Stimulated activated effector memory CD8-positive, alpha-beta T cell treated with anti-CD3 and anti-CD28 coated beads, Interleukin-12 subunit alpha, Interleukin-12 subunit beta, amount 100 ng/mL, for 72 hours (primary cell): Measurements from ENCODE around the gene ZNF692.
A peak's percentile ranks its signal among the peaks of the same experiment; 100 is the strongest.
"Not testable (repeated sequence)": the region's sequence is repeated elsewhere in the genome, so short reads cannot be mapped to it uniquely, and the experiment has no call there.

ENCODE experiments used
- ATAC-seq: fragments of 150-1000 bp; cut with Tn5 transposase; 2 replicates; pipeline ENCODE4 v1.10.0; 2021
- DNase-seq, 2 donors: peaks; one replicate each; pipeline ENCODE4 v3.0.0; 2021 to 2022; ENCODE audit warnings: low spot score in 2 of 2
- H3K27ac Mint-ChIP-seq: one replicate; pipeline ENCODE4 v1.8.0; 2022; ENCODE audit warnings: mild to moderate bottlenecking, mixed read lengths
- H3K36me3 Mint-ChIP-seq: one replicate; pipeline ENCODE4 v1.8.0; 2022; ENCODE audit warnings: mild to moderate bottlenecking, mixed read lengths
- H3K4me1 Mint-ChIP-seq: one replicate; pipeline ENCODE4 v1.8.0; 2022; ENCODE audit warnings: mixed read lengths
- H3K4me3 Mint-ChIP-seq: one replicate; pipeline ENCODE4 v1.8.0; 2022; ENCODE audit warnings: mild to moderate bottlenecking, mixed read lengths
- H3K9me3 Mint-ChIP-seq: one replicate; pipeline ENCODE4 v1.8.0; 2022; ENCODE audit warnings: mixed read lengths

Gene ZNF692

GRCh38 chr1:248815407-248816034 lies 43.4 kb downstream of the ZNF692 start:
- no peaks in the 10 kb centered on the region for H3K9me3 Mint-ChIP-seq
- H3K36me3 Mint-ChIP-seq: peaks cover 79% of the 10 kb centered on the region
- no peak overlapping the region for H3K27ac Mint-ChIP-seq
- no peak overlapping the region for H3K4me3 Mint-ChIP-seq
- H3K4me1 Mint-ChIP-seq: peaks cover 38% of the 10 kb centered on the region
- DNase-seq: no peak
- ATAC-seq: no peak

- no peak overlapping the region for H3K4me3 Mint-ChIP-seq
- H3K9me3 Mint-ChIP-seq: no peaks in the 10 kb centered on the region
- H3K4me1 Mint-ChIP-seq: peaks cover 39% of the 10 kb centered on the region
- DNase-seq (no peak), ATAC-seq (no peak)
- H3K36me3 Mint-ChIP-seq: peaks cover 75% of the 10 kb centered on the region
- H3K27ac Mint-ChIP-seq: peak overlapping the region; percentile 27
Measured at GRCh38 chr1:248814351-248814750, 44.5 kb downstream of the ZNF692 start.

- peaks cover 70% of the 10 kb centered on the region for H3K36me3 Mint-ChIP-seq
- ATAC-seq (no peak), DNase-seq (no peak)
- H3K4me3 Mint-ChIP-seq: no peak overlapping the region
- H3K4me1 Mint-ChIP-seq: peaks cover 32% of the 10 kb centered on the region
- no peaks in the 10 kb centered on the region for H3K9me3 Mint-ChIP-seq
- peak overlapping the region; percentile 27 for H3K27ac Mint-ChIP-seq
Measured at GRCh38 chr1:248813546-248813945, 45.3 kb downstream of the ZNF692 start.

GRCh38 chr1:248812736-248813425 lies 46.0 kb downstream of the ZNF692 start:
- Mint-ChIP-seq H3K4me3 (no peak overlapping the region), H3K4me1 (peaks cover 25% of the 10 kb centered on the region), H3K9me3 (no peaks in the 10 kb centered on the region), H3K27ac (peak overlapping the region; percentile 50), H3K36me3 (peaks cover 67% of the 10 kb centered on the region)
- ATAC-seq (no peak), DNase-seq (no peak)

GRCh38 chr1:248811514-248812490 lies 47.1 kb downstream of the ZNF692 start:
- Mint-ChIP-seq H3K36me3 (peaks cover 57% of the 10 kb centered on the region), H3K4me3 (no peak overlapping the region), H3K4me1 (peaks cover 16% of the 10 kb centered on the region), H3K9me3 (no peaks in the 10 kb centered on the region), H3K27ac (peak overlapping the region; percentile 50)
- ATAC-seq (peak; percentile 24), DNase-seq (no peak)

GRCh38 chr1:248810727-248811513 lies 48.0 kb downstream of the ZNF692 start:
- H3K9me3 Mint-ChIP-seq: no peaks in the 10 kb centered on the region
- ATAC-seq: no peak
- no peak overlapping the region for H3K4me3 Mint-ChIP-seq
- H3K36me3 Mint-ChIP-seq: peaks cover 49% of the 10 kb centered on the region
- H3K27ac Mint-ChIP-seq: peak overlapping the region; percentile 6
- H3K4me1 Mint-ChIP-seq: peaks cover 16% of the 10 kb centered on the region
- no peak for DNase-seq

- Mint-ChIP-seq H3K4me3 (no peak overlapping the region), H3K9me3 (no peaks in the 10 kb centered on the region), H3K4me1 (peaks cover 20% of the 10 kb centered on the region), H3K36me3 (peaks cover 41% of the 10 kb centered on the region), H3K27ac (peak overlapping the region; percentile 6)
- ATAC-seq (no peak), DNase-seq (no peak)
Measured at GRCh38 chr1:248810000-248810726, 48.7 kb downstream of the ZNF692 start.

GRCh38 chr1:248808876-248809275 lies 50.0 kb downstream of the ZNF692 start:
- DNase-seq (no peak), ATAC-seq (no peak)
- no peak overlapping the region for H3K4me3 Mint-ChIP-seq
- H3K4me1 Mint-ChIP-seq: peaks cover 23% of the 10 kb centered on the region
- H3K9me3 Mint-ChIP-seq: no peaks in the 10 kb centered on the region
- no peak overlapping the region for H3K27ac Mint-ChIP-seq
- peaks cover 28% of the 10 kb centered on the region for H3K36me3 Mint-ChIP-seq

- ATAC-seq (peak; percentile 80), DNase-seq (peak; percentile 27 to 73)
- no peak overlapping the region for H3K27ac Mint-ChIP-seq
- peaks cover 23% of the 10 kb centered on the region for H3K4me1 Mint-ChIP-seq
- H3K36me3 Mint-ChIP-seq: peaks cover 12% of the 10 kb centered on the region
- no peaks in the 10 kb centered on the region for H3K9me3 Mint-ChIP-seq
- no peak overlapping the region for H3K4me3 Mint-ChIP-seq
Measured at GRCh38 chr1:248807067-248807737, 51.7 kb downstream of the ZNF692 start.

- ATAC-seq: no peak
- no peak for DNase-seq
- Mint-ChIP-seq H3K9me3 (no peaks in the 10 kb centered on the region), H3K4me1 (peaks cover 16% of the 10 kb centered on the region), H3K4me3 (no peak overlapping the region), H3K36me3 (peaks cover 9% of the 10 kb centered on the region), H3K27ac (no peak overlapping the region)
Measured at GRCh38 chr1:248805876-248806275, 53.0 kb downstream of the ZNF692 start.

- peaks cover under 1% of the 10 kb centered on the region for H3K36me3 Mint-ChIP-seq
- peaks cover 12% of the 10 kb centered on the region for H3K4me1 Mint-ChIP-seq
- DNase-seq (no peak), ATAC-seq (peak; percentile 36)
- no peak overlapping the region for H3K4me3 Mint-ChIP-seq
- no peak overlapping the region for H3K27ac Mint-ChIP-seq
- H3K9me3 Mint-ChIP-seq: no peaks in the 10 kb centered on the region
Measured at GRCh38 chr1:248804771-248805681, 53.9 kb downstream of the ZNF692 start.

GRCh38 chr1:248803501-248803900 lies 55.4 kb downstream of the ZNF692 start:
- DNase-seq, H3K4me1 Mint-ChIP-seq, H3K36me3 Mint-ChIP-seq, H3K27ac Mint-ChIP-seq, H3K4me3 Mint-ChIP-seq, H3K9me3 Mint-ChIP-seq, ATAC-seq: not testable (repeated sequence)

GRCh38 chr1:248802454-248802853 lies 56.4 kb downstream of the ZNF692 start:
- no peak for ATAC-seq

More at GRCh38 chr1:248802454-248802853, 56.4 kb downstream of the ZNF692 start:
- Mint-ChIP-seq H3K27ac (no peak overlapping the region), H3K4me1 (peaks cover 7% of the 10 kb centered on the region), H3K4me3 (no peak overlapping the region), H3K9me3 (no peaks in the 10 kb centered on the region), H3K36me3 (no peaks in the 10 kb centered on the region)
- DNase-seq: no peak
